DOHH2 (cell line): ENCODE data around the gene PBX4.

Source experiments
- CTCF ChIP-seq: fragments of 200-600 bp; sonication (generic); IDR thresholded peaks from one replicate; pipeline ENCODE4 v1.5.1; 2014; ENCODE audit warnings: antibody characterized with exemption, mild to moderate bottlenecking, low read depth, low read length; ENCODE audit not compliant: poor library complexity, severe bottlenecking
- EZH2phosphoT487 ChIP-seq: fragments of 200-600 bp; sonication (generic); IDR thresholded peaks from 2 replicates; pipeline ENCODE4 v1.6.1; 2017; ENCODE audit warnings: borderline replicate concordance, mild to moderate bottlenecking, antibody characterized with exemption, low read length, moderate library complexity, mixed read lengths

- TF ChIP-seq CTCF (no peak), EZH2phosphoT487 (no peak)
These were observed 32.6 kb upstream of the PBX4 start for GRCh38 chr19:19651076-19651475.
